ENCODE results near the gene MYO7A. TPM values are rescaled to one million over a fixed set of nuclear protein-coding genes. Genes with fewer than 3 reads are reported as not detected.

The MYO7A gene
- total RNA-seq, 1 donor from 2014 or later: 8.3 TPM

DNA sequence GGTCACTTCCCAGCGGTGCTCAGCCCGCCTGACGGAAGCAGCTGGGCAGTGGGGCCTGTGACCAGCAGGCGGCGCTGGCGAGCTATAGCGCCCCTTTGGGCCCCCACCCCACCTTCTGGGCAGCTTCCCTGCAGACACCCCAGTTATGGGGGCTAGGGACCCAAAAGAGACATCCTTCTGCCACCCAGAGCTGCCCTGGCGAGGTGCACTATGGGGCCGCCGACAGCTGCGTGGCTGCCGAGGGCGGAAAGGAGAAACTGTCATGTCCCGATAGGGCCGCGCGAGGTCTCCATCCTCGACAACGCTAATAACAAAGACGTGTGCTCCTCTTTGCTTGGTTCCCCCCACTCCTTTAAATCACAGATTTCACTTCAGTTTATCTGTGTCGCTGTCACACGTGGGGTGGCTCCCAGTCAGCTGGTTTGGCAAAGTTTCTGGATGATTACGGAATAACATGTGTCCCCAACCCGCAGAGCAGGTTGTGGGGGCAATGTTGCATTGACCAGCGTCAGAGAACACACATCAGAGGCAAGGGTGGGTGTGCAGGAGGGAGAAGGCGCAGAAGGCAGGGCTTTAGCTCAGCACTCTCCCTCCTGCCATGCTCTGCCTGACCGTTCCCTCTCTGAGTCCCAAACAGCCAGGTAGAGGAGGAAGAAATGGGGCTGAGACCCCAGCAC, 673 bp upstream of the MYO7A start:
- peak in 1 of 2 donors; percentile 26 for DNase-seq (ENCODE audit: low read depth in 2 of 2)

DNA sequence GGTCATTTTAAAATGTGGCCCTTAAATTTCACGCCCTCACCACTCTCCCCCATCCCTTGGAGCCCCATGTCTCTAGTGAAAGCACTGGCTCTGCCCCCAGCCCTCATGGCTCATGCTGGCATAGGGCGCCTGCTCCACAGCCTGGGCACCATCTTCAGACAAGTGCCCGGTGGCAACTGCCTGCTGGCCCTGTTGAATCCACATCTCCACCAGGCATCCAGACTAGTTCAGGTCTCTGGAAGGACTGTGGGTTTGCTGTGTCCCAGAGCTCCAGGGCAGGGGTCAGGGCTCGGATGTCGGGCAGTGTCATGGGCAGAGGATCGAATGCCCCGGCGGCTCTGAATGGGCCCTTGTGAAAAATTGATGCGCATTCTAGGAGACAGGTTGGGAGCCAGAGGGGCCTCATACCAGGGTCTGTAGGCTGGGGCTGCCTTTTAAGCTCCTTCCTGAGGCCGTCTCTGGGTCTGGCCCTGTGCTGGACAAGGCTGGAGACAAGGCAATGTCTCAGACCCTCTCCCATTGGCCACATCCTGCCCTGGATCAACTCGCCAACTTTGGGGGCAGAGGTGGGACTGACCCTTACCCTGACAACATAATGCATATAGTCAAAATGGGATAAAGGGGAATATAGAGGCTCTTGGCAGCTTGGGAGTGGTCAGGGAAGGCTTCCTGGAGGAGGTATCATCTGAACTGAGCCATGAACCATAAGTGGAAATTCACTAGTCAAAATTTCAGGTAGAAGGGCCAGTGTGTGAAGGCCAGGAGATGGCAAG, 1.2 kb downstream of the MYO7A start:
- DNase-seq (ENCODE audit: low read depth in 2 of 2): no peak

DNA sequence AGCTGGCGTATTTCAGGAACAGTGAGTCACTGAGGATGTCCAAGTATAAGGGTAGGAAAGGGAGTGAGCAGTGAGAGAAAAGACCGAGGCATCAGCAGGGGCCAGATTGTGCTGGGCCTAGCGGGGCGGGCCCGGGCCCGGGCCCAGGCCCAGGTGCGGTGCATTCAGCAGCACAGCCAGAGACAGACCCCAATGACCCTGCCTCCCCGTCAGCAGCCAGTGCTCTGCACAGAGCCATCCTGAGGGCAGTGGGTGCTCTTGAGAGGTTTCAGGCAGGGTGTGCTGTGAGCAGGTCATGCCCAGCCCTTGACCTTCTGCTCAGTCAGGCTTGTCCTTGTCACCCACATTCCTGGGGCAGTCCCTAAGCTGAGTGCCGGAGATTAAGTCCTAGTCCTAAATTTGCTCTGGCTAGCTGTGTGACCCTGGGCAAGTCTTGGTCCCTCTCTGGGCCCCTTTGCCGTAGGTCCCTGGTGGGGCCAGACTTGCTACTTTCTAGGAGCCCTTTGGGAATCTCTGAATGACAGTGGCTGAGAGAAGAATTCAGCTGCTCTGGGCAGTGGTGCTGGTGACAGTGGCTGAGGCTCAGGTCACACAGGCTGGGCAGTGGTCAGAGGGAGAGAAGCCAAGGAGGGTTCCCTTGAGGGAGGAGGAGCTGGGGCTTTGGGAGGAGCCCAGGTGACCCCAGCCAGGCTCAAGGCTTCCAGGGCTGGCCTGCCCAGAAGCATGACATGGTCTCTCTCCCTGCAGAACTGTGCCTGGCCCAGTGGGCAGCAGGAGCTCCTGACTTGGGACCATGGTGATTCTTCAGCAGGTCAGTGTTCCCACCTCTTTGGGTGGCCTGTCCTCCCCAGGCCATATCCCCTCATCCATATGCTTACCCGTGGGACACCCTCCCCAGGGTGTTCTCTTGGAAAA, 2.1 kb downstream of the MYO7A start:
- DNase-seq (ENCODE audit: low read depth in 2 of 2): no peak

DNA sequence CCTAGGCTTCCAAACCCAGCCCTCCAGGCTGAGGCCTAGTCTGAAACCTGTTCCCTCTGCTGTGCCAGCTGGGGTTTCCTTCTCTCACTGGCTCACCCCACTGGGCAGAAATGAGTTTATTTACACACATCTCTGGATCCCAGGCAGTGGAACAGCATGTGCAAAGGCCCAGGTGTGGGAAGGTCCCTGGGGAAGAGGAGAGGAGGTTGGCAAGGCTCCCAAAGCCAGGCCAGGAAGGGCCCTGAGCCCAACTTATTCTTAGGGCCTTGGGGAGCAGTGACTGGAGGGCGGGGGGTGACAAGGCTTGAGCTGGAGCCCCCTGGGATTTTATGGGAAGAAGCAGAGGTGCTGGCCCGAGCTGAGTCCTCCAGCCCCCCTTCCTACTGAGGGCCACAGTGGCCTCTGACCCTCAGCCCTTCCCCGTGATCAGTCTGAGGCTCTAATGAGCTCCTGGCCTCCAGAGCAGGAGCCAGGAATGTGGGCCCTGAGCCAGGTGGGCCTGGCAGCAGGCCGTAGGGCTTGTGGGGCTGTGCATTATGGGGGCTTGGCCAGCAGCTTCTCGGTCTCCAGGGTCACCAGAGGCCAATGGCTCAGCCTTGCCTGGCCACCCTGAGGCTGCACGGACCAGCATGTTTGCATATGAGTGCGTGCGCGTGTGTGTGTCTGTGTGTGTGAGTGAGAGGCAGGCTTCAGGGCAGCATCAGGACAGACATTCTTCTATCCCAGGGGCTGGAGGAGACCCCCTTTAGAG, 2.9 kb downstream of the MYO7A start:
- peak in 1 of 2 donors; percentile 30 for DNase-seq (ENCODE audit: low read depth in 2 of 2)

DNA sequence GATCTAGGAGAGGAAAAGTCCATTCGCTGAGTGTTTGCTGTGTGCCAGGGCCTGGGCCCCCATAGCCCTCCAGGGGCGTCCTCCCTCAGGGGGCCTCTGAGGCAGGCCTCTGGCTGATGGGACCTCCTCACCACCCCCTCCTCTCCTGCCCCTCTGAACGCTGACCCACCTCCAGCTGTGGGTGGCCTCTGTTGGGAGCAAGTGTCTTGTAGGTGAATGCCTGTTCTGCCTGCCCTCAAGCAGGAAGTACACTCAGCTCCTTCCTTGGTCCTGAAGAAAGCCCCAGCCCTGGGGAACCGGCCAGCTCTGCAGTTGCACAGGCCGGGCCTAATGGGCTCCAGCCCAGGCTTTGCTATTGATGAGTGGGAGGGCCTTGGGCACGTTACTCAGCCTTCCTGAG, 3.5 kb downstream of the MYO7A start:
- DNase-seq (ENCODE audit: low read depth in 2 of 2): no peak

DNA sequence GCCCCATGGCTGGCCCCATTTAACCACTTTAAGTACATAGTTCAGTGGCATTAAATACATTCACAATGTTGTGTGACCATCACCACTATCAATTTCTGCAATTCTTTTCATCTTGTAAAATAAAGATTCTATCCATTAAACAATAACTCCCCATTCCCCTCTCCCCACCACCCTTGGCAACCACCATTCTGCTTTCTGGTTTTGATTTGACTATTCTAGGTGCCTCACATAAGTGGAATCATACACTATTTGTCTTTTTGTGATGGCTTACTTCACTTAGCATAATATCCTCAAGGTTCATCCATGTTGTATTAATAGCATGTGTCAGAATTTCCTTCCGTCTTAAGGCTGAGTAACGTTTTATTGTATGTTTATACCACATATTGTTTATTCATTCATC, 7.0 kb downstream of the MYO7A start:
- DNase-seq (ENCODE audit: low read depth in 2 of 2): no peak

DNA sequence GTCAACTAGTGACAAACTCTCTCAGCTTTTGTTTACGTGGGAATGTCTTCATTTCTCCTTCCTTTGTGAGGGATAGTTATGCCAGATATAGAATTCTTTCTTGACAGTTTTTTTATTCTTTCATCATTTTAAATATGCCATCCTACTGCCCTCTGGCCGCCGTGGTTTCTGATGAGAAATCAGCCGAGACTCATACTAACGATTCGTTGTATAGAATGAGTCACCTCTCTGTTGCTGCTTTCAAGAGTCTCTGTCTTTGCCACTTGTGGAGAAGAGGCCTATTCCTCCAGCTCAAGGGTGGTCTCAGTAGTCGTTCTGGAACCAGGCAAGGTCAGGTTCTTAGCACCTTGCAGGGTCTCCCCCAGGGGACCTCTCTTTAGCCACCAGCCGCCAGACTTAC, 8.0 kb downstream of the MYO7A start:
- DNase-seq (ENCODE audit: low read depth in 2 of 2): no peak

DNA sequence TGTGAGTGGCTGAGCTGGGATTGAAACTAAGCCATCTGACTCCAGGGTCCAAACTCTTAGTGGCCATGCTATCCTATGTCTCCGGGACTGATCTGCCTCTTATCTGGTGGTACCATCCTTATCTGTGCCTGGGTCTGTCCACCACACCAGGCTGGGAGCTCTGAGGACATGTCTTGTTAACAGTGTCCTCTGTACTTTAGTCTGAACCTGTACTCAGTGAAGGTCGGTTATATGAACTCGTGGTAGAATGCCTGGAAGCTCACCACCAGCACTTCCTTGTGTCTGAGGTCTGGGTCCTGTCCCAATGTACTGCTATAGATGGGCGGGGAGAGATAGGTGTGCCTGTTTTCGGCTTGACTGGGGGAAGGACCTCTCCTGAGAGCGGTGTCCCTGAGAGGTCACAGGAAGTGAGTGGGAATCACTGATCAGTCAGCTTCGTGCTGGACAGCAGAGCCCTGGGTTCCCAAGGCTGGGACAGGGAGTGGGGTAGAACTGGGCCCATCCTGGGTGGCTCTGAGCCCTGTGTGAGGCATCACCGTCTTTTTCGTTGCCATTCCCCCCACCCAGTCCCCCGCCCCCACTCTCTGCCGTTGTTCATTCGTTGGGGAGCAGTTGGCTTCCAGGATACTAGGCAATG, 8.9 kb downstream of the MYO7A start:
- DNase-seq (ENCODE audit: low read depth in 2 of 2): no peak

DNA sequence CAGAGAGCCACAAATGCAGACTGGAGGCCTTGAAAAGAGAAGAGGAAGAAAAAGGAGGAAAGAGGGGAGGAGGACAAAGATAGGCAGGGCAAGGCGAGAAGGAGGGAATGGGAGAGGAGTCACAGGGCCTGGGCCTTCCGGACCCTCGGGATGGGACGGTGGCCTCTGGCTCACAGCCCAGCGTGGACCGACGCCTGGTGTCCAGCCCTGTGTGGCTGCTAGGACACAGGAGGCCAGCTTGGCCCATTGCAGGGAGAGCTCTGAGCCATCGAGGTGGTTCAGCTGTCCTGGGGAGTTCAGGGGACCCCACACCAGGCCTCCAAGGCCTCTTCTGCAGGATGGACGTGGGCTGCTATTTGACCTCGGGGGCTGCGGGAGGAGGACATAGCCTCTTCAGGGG, 9.4 kb downstream of the MYO7A start:
- no peak for DNase-seq (ENCODE audit: low read depth in 2 of 2)

DNA sequence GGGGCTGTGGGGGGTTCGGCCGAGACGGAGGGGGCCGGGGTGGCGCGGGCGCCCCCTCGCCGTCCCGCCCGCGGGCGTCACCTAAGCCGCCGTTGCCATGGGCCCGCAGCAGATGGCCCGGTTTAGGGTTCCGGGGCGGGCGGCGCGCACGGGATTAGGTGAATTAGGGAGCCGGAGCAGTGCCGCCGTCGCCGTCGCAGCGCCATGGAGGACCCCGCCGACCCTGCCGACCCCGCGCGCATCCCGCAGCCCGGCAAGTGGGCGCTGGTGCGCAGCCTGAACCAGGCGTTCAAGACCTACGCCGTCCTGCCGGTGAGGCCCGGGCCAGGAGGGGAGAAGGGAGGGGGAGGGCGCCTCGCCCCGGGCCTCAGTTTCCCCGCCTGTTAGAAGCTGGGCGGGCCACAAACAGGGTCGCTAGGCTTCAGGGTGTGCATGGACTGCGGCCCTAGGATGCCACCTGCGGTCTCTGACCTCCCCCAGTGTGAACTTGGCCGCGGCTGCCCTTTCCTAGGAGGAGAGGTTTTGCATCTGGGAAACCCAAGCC, 10.1 kb downstream of the MYO7A start:
- DNase-seq (ENCODE audit: low read depth in 2 of 2): no peak

DNA sequence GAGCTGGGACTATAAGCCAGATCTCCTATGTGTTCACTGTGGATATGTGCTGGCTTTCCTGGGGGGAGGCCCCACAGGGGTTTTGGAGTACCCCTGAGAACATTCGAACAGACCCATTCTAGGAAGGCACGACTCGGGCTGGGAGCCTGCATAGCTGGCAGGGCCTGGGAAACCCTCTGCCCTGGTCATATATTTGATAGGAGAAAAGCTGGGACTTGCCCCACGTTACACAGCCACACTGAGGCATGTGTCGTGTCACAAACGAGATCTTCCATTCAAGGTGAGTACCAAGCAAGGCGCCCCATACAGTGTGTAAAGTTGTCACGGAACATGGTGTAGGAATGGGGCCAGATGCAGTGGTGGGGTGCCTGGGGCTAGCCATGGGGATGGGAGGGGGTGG, 11.2 kb downstream of the MYO7A start:
- DNase-seq (ENCODE audit: low read depth in 2 of 2): no peak

DNA sequence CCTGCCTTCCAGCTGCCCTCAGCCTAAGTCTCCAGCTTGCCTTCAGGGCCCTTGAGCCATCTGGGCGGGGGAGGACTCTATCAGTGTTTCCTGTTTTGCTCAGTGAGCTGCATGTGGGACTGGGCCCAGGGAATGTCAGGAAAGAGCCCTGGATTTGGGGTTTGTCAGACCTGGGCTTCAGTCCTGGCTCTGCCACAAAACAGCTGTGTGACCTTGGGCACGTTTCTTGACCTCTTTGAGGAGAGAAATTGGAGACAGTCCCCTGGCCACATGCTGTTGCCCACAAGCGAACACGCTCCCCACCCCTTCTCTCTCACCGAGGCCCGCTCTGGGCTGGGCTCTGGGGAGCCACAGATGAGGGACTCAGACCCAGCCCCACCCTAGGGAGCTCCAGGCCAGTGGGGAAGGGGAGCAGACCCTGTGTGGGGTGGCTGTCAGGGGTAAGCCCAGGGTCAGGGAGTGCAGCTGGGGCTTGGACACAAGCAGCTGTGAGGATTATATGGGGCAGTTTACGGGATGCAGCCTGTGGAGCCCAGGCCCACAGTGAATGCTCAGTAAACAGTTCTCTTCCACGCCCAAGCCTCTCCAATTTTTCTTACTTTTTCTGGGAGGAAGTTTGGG, 12.3 kb downstream of the MYO7A start:
- DNase-seq (ENCODE audit: low read depth in 2 of 2): peak; percentile 43 to 64

DNA sequence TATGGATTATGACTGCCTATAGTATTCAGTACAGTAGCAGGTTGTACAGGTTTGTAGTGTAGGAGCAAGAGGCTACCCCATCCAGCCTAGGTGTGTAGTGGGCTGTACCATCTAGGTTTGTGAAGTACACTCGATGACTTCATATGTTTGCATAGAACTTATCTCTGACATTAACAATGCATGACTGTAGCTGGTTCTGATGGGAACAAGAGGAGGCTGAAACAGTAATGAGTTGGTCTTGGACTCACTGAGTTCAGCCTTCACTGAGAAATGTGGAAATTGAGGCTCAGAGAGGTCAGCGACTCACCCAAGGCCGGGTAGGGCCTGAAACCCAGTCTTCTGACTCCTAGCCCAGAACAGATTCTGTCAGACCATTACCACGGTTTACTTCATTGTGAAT, 13.0 kb downstream of the MYO7A start:
- DNase-seq (ENCODE audit: low read depth in 2 of 2): peak in 1 of 2 donors; percentile 11

DNA sequence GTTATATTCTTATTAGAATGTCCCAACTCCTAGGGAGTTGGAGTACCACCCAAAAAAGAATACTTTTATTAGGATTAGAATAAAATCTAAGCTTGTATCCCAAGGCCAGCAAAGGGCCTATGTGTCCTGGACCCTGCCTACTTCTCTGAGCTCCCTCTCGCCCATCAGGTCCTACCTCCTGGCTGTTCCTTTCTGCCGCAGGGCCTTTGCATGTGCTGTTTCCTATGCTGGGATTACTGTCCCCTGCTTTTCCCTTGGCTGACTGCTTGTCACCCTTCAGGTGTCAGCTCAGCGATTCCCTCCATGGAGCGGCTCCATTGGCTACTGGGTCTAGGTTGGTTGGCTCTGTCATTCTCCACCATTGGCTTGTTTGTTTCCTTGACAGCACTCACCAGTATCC, 13.4 kb downstream of the MYO7A start:
- DNase-seq (ENCODE audit: low read depth in 2 of 2): no peak

DNA sequence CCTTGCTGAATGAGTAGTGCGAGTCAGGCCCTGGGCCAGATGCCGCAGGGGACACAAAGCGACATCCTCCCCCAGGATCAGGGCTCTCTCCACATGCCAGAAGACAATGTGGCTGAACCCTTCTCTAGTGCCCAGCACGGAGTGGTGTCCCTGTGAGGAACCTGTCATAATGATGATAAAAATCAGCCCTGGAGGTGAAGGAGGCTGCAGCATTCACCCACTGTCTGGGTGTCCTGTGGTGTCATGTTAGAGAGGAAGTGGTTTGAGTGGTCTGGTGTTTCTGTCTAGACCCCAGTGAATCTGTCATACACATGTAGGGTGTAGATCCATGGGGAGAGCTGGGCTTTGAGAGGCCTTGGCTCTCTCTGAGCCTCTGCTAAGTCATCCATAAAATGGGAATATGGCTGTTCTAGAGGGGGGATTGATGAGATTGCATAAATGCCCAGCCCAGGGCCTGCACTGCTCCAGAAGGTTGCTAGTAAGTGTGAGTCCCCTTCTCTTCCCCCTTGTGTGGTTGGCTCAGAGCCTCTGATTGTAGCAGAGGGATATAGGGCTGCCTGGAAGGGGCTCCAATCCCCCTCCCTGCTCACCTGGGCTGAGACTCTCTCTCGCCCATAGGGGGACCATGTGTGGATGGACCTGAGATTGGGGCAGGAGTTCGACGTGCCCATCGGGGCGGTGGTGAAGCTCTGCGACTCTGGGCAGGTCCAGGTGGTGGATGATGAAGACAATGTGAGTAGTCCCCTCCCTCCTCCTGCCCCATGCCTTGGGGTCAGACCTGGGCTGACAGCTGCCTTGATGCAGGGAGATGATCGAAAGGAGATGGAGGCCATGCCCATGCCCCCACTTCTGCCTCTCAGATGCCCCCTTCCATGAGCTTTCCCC, 14.3 kb downstream of the MYO7A start:
- no peak for DNase-seq (ENCODE audit: low read depth in 2 of 2)

DNA sequence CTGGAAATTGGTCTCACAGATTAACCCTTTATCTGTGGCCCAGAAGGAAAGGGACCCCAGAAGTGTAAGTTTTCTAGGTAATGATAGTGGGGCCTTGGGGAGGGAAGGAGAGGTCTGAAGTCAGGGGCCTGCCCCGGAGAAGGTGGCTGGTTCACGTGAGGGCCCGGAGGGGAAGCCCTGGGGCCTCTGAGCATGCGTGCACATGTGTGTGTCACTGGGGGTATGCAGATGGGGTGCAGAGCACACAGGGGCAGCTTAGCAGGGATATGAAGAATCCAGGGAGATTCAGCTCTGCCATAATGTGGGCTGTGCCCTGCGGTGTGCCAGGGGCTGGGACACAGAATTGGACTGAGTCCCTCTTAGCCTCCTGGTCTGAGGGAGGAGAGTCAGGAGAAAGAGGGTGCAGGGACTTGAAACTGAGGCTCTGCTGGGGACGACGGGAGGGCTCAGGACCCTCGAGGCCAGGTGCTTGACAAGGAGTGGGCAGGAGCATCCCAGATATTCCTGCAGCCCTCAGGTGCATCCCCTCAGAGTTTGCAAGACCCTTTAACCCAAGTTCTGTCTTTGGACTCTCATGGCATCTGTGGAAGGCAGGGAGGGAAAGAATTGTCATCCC, 15.5 kb downstream of the MYO7A start:
- no peak for DNase-seq (ENCODE audit: low read depth in 2 of 2)

DNA sequence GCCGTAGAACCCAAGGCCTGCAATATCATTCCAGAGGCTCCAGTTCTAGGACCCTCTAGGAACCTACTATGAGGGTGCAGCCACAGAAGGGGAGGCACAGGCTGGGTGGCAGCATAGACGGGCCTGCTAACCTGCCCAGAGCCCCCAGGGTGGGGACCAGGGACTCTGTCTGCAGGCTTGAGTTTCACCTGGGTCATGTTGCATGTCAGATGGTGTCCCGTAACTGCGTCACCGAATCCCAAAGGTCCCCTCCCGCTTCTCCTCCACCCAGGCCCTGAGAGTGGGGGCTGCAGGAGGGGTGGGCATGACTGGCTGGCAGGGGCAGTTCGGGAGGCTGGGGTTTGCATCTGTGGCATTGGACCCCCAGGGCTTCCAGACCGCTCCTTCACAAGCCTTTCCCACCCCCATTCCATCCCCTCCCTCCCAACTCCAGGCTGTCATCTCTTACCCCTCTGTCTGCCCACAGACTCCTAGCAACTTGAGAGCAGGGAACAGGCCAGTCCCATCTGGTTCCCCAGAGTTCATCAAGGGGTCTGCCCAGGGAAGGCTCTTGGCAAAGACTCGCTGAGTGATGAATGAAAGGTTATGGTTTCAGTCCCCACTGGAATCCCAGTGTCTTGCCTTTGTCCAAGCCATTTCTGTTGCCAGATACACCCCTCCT, 16.3 kb downstream of the MYO7A start:
- DNase-seq (ENCODE audit: low read depth in 2 of 2): no peak

DNA sequence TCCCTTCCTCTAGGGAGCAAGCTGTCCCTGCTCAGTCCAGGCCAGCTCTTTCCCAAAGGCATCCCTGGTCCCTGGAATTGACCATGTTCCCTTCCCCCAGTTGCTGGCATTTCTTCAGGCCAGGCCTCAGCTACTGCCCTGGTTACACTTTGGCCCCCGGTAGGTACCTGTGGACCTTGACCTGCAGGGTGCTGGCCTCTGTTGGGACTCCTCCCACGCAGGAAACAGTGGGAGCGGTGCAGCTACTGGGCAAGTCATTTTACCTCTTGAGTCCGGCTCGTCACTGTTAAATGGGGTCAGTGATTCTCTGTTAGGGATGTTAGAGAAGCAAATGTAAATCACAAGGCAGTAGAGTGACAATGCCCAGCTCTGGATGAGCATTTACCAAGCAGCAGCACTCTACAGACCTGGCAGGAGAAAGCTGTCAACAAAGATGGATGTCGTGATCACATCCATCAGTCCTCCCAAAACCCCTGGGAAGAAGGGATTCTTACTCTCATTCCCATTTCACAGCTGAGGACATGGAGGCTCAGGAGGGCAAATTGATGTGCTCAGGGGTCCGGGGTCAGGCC, 16.9 kb downstream of the MYO7A start:
- DNase-seq (ENCODE audit: low read depth in 2 of 2): no peak
